ENCODE measurements around the gene CHD9NB. TPM values are rescaled to one million over a fixed set of nuclear protein-coding genes. Genes with fewer than 3 reads are reported as not detected.
"Not testable (repeated sequence)": the region's sequence is repeated elsewhere in the genome, so short reads cannot be mapped to it uniquely, and the experiment has no call there.

Gene CHD9NB
- total RNA-seq, 4 donors from 2014 or later = 0.13 to 0.72 TPM; not detected in 2

DNA sequence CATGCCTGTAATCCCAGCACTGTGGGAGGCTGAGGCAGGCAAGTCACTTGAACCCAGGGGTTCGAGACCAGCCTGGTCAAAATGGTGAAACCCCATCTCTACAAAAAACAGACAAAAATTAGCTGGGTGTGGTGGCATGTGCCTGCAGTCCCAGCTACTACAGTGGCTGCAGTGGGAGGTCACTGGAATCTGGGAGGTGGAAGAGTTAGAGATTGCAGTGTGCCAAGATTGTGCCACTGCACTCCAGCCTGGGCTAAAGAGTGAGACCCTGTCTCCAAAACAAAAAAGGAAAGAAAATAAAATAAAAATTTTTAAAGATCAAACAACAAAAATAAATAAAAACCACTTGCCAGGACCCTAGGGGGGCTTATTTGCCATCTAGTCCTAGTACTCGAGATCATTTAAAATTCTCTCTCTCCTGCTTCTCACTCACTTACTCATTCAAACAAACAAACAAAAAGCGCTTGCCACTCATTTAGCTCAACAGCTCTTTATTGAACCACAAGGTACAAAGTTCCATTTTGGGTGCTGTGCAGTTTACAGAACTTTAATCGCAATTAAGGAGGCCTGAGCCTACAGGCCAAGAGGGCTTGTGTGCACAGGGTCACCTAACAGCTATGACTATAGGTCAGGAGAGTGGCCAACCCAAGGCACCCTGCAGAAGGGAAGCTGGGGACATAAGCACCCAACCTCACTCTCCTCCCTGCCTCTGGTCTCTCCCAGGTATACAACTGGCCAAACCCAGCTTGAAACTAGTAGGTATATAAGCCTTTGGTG, 4.4 kb downstream of the CHD9NB start:
- no peak overlapping the region for H3K27ac ChIP-seq
- intact Hi-C loops (cut with DNase I; ENCODE audit: low total_unique reads) = no loop called here
- H3K36me3 ChIP-seq = no peaks in the 10 kb centered on the region
- TF ChIP-seq POLR2A (IDR thresholded peaks at IDR 0.05) = no peak
- TF ChIP-seq, protein P1, sequence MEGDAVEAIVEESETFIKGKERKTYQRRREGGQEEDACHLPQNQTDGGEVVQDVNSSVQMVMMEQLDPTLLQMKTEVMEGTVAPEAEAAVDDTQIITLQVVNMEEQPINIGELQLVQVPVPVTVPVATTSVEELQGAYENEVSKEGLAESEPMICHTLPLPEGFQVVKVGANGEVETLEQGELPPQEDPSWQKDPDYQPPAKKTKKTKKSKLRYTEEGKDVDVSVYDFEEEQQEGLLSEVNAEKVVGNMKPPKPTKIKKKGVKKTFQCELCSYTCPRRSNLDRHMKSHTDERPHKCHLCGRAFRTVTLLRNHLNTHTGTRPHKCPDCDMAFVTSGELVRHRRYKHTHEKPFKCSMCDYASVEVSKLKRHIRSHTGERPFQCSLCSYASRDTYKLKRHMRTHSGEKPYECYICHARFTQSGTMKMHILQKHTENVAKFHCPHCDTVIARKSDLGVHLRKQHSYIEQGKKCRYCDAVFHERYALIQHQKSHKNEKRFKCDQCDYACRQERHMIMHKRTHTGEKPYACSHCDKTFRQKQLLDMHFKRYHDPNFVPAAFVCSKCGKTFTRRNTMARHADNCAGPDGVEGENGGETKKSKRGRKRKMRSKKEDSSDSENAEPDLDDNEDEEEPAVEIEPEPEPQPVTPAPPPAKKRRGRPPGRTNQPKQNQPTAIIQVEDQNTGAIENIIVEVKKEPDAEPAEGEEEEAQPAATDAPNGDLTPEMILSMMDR (IDR thresholded peaks at IDR 0.05 in 4 of 5, conservative IDR thresholded peaks at IDR 0.05 in 1 of 5) = no peak
- DNase-seq (no peak), ATAC-seq (no peak)
- H3K4me1 ChIP-seq = no peaks in the 10 kb centered on the region
- no peak overlapping the region for H3K4me3 ChIP-seq
- peaks cover 0 to 9% (median 0%) of the 10 kb centered on the region in 3 donors for H3K27me3 ChIP-seq
- in situ Hi-C loops (cut with MboI; ENCODE audit: low sequenced_read_pairs in 4 of 4) = no loop called here
- no peaks in the 10 kb centered on the region for H3K9me3 ChIP-seq

DNA sequence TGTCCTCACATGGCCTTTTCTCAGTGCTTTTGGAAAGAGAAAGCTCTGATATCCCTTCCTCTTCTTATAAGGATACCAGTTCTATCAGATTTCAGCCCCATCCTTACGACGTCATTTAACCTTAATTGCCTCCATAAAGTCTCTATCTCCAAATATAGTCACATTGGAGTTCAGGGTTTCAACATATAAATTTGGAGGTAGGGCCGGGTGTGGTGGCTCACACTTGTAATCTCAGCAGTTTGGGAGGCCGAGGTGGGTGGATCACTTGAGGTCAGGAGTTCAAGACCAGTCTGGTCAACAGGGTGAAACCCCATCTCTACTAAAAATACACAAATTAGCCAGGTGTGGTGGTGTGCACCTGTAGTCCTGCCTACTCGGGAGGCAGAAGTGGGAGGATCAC, 5.2 kb downstream of the CHD9NB start:
- ATAC-seq; H3K27ac ChIP-seq; intact Hi-C loops (cut with DNase I; ENCODE audit: low total_unique reads); H3K4me3 ChIP-seq; in situ Hi-C loops (cut with MboI; ENCODE audit: low sequenced_read_pairs in 4 of 4); H3K4me1 ChIP-seq; H3K36me3 ChIP-seq; H3K9me3 ChIP-seq; DNase-seq; H3K27me3 ChIP-seq: not testable (repeated sequence)

DNA sequence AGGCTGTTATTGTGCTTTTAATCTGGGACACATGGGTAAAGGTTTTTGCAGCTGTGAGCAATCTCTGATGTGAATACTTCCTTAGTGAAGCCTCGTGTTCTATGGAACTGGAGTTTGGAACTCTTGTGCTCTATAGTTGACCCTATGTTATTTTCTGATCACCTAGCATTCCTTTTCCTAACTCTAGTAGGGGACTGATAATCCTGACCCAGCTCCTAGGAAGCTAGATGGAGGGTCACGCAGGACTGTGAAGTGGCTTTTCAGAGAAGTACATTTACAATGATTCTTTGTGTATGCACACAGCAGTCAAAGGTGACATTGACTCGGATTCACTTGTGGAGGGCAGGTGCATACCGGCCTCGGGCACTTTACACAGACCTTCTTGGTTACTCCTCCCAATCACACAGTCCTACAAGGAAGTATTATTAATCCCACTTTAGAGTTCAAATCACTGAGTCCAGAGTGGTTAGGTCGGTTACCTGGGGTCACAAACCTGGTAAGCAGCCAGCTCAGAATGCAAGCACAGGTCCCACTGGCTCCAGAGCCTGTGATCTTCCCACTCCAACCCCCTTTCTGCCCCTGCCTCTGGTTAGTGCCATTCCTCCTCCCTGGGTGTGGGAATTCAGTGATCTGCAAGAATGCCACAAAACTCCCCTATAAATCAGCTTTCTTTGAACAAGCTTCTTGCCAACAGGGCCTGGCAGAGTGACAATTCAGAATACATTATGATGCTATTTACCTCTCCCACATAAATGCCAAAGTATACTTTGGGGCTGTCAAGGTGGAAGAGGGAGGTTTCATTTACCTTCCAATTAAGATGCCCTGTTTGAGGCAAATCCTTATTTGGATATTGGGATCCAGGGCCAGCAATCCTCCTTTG, 7.1 kb downstream of the CHD9NB start:
- DNase-seq (no peak), ATAC-seq (no peak)
- Histone ChIP-seq H3K27me3 (peaks cover 0 to 9% (median 0%) of the 10 kb centered on the region in 3 donors), H3K9me3 (no peaks in the 10 kb centered on the region), H3K4me1 (no peaks in the 10 kb centered on the region), H3K36me3 (no peaks in the 10 kb centered on the region), H3K27ac (no peak overlapping the region), H3K4me3 (no peak overlapping the region)
- in situ Hi-C loops (cut with MboI; ENCODE audit: low sequenced_read_pairs in 4 of 4) (no loop called here), intact Hi-C loops (cut with DNase I; ENCODE audit: low total_unique reads) (no loop called here)
- TF ChIP-seq, protein P1 (IDR thresholded peaks at IDR 0.05 in 4 of 5, conservative IDR thresholded peaks at IDR 0.05 in 1 of 5) = no peak
- TF ChIP-seq POLR2A (IDR thresholded peaks at IDR 0.05) = no peak

DNA sequence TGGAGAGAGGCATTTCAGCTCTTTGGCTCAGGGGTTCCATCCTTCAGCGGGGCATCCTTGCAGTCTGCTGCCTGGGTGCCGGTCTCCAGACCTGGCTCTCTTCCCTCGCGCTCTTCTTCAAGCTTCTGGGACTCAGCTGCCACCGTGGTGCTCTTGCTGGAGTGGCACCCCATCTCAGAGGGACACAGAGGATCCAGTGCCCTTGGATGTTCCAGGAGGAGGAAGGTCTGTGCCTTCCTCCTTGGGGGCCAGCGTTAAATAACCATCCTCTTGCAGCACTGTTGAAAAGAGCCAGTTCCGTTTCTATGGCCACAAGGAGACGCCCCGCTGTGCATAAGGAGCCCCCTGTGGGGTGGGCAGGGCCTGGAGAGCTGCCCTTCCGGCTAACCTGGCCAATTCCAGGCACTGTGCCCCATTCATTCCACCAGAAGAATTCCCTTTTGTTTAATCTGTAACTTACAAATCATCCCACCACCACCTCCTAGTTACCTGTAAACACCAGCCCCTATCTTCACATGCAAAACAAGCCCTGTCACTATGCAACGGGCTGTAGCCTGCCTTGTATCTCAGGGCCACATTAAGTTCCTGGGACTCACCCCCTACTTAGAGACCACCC, 8.6 kb downstream of the CHD9NB start:
- ATAC-seq (no peak), DNase-seq (no peak)
- Histone ChIP-seq H3K4me3 (no peak overlapping the region), H3K27ac (peak overlapping the region in 3 of 4 donors; percentile 46 to 51 (median 49)), H3K36me3 (no peaks in the 10 kb centered on the region), H3K9me3 (no peaks in the 10 kb centered on the region), H3K27me3 (peaks cover 0 to 9% (median 0%) of the 10 kb centered on the region in 3 donors), H3K4me1 (no peaks in the 10 kb centered on the region)
- no peak for TF ChIP-seq POLR2A (IDR thresholded peaks at IDR 0.05)
- TF ChIP-seq, protein P1 (IDR thresholded peaks at IDR 0.05 in 4 of 5, conservative IDR thresholded peaks at IDR 0.05 in 1 of 5) = no peak
- intact Hi-C loops (cut with DNase I; ENCODE audit: low total_unique reads) (no loop called here), in situ Hi-C loops (cut with MboI; ENCODE audit: low sequenced_read_pairs in 4 of 4) (no loop called here)

DNA sequence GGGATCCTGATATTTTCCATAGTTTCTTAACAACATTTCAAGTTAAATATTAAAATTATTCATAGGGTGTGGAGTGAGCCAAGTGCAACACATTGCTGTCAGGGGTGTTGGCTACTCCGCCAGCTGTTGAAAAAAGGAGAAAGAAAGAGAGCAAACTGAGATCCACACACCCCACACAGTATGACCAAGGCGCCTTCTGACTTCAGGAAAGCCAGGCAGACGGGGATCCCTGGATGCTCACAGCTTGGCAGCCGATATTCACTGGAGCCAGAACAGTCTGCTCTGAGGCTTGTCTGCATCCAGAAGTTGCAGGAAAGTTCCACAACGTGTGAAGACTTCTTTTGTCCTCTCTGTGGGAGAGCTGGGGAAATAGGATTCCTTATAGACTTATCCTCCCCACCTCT, 9.3 kb downstream of the CHD9NB start:
- peaks cover 0 to 9% (median 0%) of the 10 kb centered on the region in 3 donors for H3K27me3 ChIP-seq
- H3K4me1 ChIP-seq = no peaks in the 10 kb centered on the region
- no peaks in the 10 kb centered on the region for H3K9me3 ChIP-seq
- DNase-seq = no peak
- no peaks in the 10 kb centered on the region for H3K36me3 ChIP-seq
- ATAC-seq = peak in 1 of 2 donors; percentile 31
- TF ChIP-seq POLR2A (IDR thresholded peaks at IDR 0.05) = no peak
- TF ChIP-seq, protein P1 (IDR thresholded peaks at IDR 0.05 in 4 of 5, conservative IDR thresholded peaks at IDR 0.05 in 1 of 5) = no peak
- no peak overlapping the region for H3K4me3 ChIP-seq
- in situ Hi-C loops (cut with MboI; ENCODE audit: low sequenced_read_pairs in 4 of 4) = no loop called here
- H3K27ac ChIP-seq = peak overlapping the region in 3 of 4 donors; percentile 46 to 51 (median 49)
- intact Hi-C loops (cut with DNase I; ENCODE audit: low total_unique reads) = no loop called here
